Esophagus (tissue), 2 donors: ENCODE results near the gene TMEM123. TPM values are rescaled to one million over a fixed set of nuclear protein-coding genes. Genes with fewer than 3 reads are reported as not detected.

ENCODE experiments used
- H3K27ac ChIP-seq, 2 donors: one replicate each; pipeline ENCODE4 v1.5.1; 2013; ENCODE audit warnings: low read depth in 2 of 2, mild to moderate bottlenecking in 2 of 2, inconsistent platforms in 1 of 2, low read length in 1 of 2, moderate library complexity in 1 of 2
- H3K27me3 ChIP-seq, 2 donors: one replicate each; pipeline ENCODE4 v1.6.1; 2013; ENCODE audit warnings: low read length in 2 of 2, control low read depth in 1 of 2, mild to moderate bottlenecking in 1 of 2; ENCODE audit not compliant: insufficient read depth in 2 of 2, control insufficient read depth in 1 of 2
- H3K36me3 ChIP-seq, 2 donors: one replicate each; pipeline ENCODE4 v1.6.1; 2013; ENCODE audit warnings: low read length in 1 of 2; ENCODE audit not compliant: control insufficient read depth in 2 of 2, insufficient read depth in 2 of 2
- H3K4me1 ChIP-seq, 2 donors: one replicate each; pipeline ENCODE4 v1.6.1; 2013; ENCODE audit warnings: low read length in 1 of 2; ENCODE audit not compliant: control insufficient read depth in 2 of 2, insufficient read depth in 2 of 2
- H3K4me3 ChIP-seq, 2 donors: one replicate each; pipeline ENCODE4 v1.5.1; 2013; ENCODE audit warnings: low read length in 2 of 2, mild to moderate bottlenecking in 2 of 2, low read depth in 1 of 2, moderate library complexity in 1 of 2
- H3K9me3 ChIP-seq, 2 donors: one replicate each; pipeline ENCODE4 v1.6.1; 2013; ENCODE audit warnings: mild to moderate bottlenecking in 2 of 2, low read depth in 1 of 2, low read length in 1 of 2, moderate library complexity in 1 of 2; ENCODE audit not compliant: control insufficient read depth in 2 of 2, insufficient read depth in 1 of 2
- WGBS, 2 donors: extraction: QIAGEN DNeasy Blood & Tissue Kit; methylation state at CpG; one replicate each; pipeline ENCODE4 v1.1.7; 2013; 5-methylcytosine and 5-hydroxymethylcytosine counted together
- polyA plus RNA-seq, 2 donors: library from polyadenylated mRNA; stranded (reverse); fragments of 200-250 nt; gene quantifications; one replicate each; pipeline ENCODE4 v1.2.3, GENCODE V29; 2013
- donor health status: healthy with polysubstance abuse.
- donor health status: Bipolar disorder and iron deficiency.

Gene TMEM123, protein sequence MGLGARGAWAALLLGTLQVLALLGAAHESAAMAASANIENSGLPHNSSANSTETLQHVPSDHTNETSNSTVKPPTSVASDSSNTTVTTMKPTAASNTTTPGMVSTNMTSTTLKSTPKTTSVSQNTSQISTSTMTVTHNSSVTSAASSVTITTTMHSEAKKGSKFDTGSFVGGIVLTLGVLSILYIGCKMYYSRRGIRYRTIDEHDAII
- polyA plus RNA-seq = 10 to 100 TPM; 24.5 to 46.2 TPM

DNA sequence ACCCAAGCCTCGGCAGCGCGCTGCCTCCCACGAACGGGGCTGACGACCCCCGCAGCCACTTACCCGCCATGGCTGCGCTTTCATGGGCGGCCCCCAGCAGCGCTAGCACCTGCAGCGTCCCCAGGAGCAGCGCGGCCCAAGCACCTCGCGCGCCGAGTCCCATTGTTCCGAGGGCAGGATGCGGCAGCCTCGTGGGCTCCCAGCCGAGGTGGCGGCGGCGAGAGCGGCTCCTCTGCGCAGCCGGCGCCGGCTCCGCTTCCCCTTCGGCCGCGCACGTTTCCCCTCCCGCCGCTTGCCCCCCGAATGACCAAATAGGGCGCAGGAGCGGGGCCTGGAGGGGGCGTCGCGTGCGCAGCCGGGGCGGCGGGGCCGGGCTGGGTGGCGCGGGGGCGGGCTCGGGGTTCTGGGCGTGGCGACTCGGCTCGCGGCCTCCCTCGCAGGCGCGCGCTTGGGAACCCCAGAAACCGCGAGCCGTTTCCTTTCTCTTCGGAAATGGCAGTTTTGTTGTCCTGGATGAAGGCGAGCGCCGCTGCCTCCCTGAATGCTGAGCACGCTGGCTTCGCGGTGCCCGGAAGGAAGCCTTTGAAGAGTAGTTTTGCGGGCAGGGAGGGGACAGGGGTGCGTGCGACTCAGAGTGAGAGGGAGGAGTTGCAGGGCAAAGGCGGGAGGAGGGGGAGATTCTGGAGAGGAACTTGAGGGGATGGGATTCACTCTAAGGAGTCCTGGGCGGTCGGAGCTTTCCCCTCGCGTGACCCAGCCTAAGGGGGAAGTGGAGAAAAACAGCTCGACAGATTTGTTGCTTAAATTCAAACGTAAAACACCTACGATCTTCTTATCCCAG, at the start of gene TMEM123:
TSS of gene TMEM123 (minus strand) at position 305 of the 841 bp plus-strand sequence. CDS start at position 163, 142 bp downstream.
- peak within 1 kb of the TSS; percentile 91 to 95 for H3K4me3 ChIP-seq
- H3K9me3 ChIP-seq = no peaks in the 10 kb centered on the region
- peaks cover 2 to 6% of the 10 kb centered on the region in 2 donors for H3K4me1 ChIP-seq
- H3K27ac ChIP-seq = peak within 1 kb of the TSS; percentile 94 to 97
- H3K27me3 ChIP-seq = no peaks in the 10 kb centered on the region
- no peaks in the 10 kb centered on the region for H3K36me3 ChIP-seq
- WGBS, 2 donors = 0% methylated on average over 75 to 83 of the region's 83 CpGs

- Histone ChIP-seq H3K27me3 (no peaks in the 10 kb centered on the region), H3K36me3 (no peaks in the 10 kb centered on the region), H3K4me1 (no peaks in the 10 kb centered on the region), H3K27ac (no peak overlapping the region), H3K9me3 (no peaks in the 10 kb centered on the region), H3K4me3 (no peak overlapping the region)
- 74 to 77% methylated on average over 2 of the region's 2 CpGs for WGBS, 2 donors
Measured at GRCh38 chr11:102500829-102501228, 48.3 kb upstream of the TMEM123 start.

DNA sequence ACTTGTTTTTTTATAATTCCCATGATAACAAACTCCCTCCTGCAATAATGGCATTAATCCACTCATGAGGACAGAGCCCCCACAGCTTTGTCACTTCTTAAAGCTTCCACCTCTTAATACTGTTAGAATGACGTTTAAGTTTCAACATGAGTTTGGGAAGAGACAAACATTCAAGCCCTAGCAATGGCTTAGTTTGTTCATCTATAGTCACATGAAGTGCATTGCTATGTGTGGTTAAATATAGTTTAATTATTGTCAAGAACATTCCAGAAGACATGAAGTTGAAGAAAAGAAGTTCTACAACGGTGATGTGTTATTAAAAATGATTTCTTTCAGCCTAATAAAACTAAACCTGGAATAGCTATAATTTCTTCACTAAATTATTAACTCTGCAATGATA, 47.4 kb upstream of the TMEM123 start:
- Histone ChIP-seq H3K4me1 (no peaks in the 10 kb centered on the region), H3K27ac (no peak overlapping the region), H3K27me3 (no peaks in the 10 kb centered on the region), H3K9me3 (no peaks in the 10 kb centered on the region), H3K36me3 (no peaks in the 10 kb centered on the region), H3K4me3 (no peak overlapping the region)
- WGBS, 2 donors = 34 to 50% methylated on average over 2 of the region's 2 CpGs

DNA sequence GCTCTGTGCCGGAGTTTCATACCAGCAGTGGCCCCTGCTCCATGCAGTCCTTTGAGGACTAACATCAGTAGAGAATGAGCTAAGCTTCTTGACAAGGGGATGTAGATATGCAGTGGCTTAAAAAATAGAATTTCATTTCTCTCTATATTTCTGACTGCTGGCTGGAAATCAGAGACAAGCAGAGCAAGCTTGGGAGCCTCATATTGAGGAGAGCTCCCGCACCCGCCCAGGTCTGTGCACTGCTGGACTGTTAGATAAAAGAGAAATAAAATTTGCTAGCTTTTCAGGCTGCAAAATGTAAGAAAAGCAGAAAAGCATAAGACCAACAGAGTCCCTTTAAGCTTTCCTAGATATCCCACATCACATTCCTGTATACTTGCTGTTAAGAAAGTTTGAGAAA, 46.6 kb upstream of the TMEM123 start:
- Histone ChIP-seq H3K4me1 (no peaks in the 10 kb centered on the region), H3K27ac (no peak overlapping the region), H3K4me3 (no peak overlapping the region), H3K36me3 (no peaks in the 10 kb centered on the region), H3K9me3 (no peaks in the 10 kb centered on the region), H3K27me3 (no peaks in the 10 kb centered on the region)
- 94 to 96% methylated on average over 3 of the region's 3 CpGs for WGBS, 2 donors

- Histone ChIP-seq H3K36me3 (no peaks in the 10 kb centered on the region), H3K4me3 (no peak overlapping the region), H3K4me1 (no peaks in the 10 kb centered on the region), H3K27ac (no peak overlapping the region), H3K27me3 (no peaks in the 10 kb centered on the region), H3K9me3 (no peaks in the 10 kb centered on the region)
- 81 to 91% methylated on average over 4 of the region's 4 CpGs for WGBS, 2 donors
Measured at GRCh38 chr11:102497061-102497460, 44.5 kb upstream of the TMEM123 start.

DNA sequence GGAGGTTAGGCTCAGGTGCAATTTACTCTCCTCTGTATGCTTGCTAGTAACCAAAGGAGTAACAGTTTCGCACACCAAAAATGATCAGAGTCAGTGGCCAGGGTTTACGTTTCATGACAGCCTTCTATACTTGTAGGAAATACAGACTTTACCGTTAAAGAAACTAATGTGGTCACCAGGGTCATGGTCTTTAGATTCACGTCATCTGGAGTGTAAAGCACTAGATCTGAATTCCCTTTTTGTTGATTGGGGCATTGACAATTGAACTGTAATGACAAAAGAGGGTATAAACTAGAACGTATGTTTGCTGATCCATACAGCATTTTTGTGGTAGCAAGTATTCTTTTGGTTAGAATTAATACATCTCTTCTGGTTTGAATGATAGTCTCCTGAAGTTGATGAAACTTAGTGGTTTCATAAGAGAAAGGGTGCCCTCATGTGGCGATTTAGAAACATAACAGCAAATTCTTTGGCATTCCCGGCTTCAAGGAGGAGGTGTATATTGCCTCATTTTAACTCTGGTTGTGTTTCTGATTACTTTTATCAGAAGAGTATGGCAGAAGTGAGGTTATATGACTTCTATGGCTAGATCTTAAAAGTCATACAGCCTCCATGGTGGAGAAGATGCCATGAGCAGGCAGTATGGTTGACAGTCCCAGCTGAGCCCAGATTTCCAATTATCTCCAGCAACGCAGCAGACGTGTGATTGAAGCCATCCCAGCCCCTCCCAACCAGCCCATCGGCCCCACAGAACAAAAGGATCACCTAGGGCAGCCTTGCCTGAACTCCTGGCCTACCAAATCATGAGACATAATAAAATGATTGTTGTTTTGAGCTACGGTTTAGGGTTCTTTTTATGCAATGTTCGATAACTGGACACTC, 42.8 kb upstream of the TMEM123 start:
- Histone ChIP-seq H3K27ac (no peak overlapping the region), H3K4me3 (no peak overlapping the region), H3K27me3 (no peaks in the 10 kb centered on the region), H3K36me3 (no peaks in the 10 kb centered on the region), H3K4me1 (no peaks in the 10 kb centered on the region), H3K9me3 (no peaks in the 10 kb centered on the region)
- 32 to 34% methylated on average over 12 of the region's 12 CpGs for WGBS, 2 donors

DNA sequence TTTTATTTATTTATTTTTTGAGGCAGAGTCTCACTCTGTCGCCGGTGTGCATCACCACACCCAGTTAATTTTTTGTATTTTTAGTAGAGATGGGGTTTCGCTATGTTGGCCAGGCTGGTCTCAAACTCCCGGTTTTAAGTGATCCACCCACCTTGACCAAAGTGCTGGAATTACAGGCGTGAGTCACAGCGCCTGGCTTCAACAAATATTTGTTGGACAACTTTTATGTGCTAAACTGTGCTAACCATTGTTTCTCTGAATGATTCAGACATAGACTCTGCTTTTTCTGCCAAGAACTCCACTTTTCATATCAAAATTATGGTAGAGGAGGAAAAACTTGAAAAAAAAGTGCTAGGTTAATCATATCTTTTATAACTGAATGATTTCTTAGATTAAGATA, 41.7 kb upstream of the TMEM123 start:
- no peaks in the 10 kb centered on the region for H3K36me3 ChIP-seq

GRCh38 chr11:102493524-102493923, 41.0 kb upstream of the TMEM123 start:
- whole genome bisulfite sequencing, 2 donors = 62% methylated on average over 5 of the region's 5 CpGs
- no peak overlapping the region for H3K27ac ChIP-seq
- H3K36me3 ChIP-seq = no peaks in the 10 kb centered on the region
- no peaks in the 10 kb centered on the region for H3K9me3 ChIP-seq
- H3K27me3 ChIP-seq = no peaks in the 10 kb centered on the region
- H3K4me3 ChIP-seq = no peak overlapping the region
- H3K4me1 ChIP-seq = no peaks in the 10 kb centered on the region

More for the DNA sequence above, 41.7 kb upstream of the TMEM123 start:
- no peak overlapping the region for H3K4me3 ChIP-seq
- 55 to 56% methylated on average over 6 of the region's 6 CpGs for WGBS, 2 donors
- H3K27me3 ChIP-seq = no peaks in the 10 kb centered on the region
- no peak overlapping the region for H3K27ac ChIP-seq
- no peaks in the 10 kb centered on the region for H3K4me1 ChIP-seq
- H3K9me3 ChIP-seq = no peaks in the 10 kb centered on the region

DNA sequence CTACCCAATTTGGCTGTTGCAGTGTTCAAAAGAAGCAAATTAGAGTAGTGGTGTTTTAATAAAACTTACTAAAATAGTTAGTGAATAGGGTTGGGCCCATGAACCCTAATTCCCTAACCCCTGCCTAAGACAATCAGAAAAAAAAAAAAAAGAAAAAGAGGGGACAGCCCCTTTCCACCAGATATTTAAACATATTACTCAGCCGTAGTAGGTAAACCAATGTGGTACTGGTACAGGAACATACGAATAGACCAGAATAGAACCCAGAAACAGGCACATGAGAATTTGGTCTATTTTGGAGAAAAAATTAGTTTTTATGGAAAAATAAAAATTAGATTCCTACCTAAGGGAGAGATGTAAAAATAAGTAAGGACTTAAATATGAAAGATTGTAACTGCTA, 39.4 kb upstream of the TMEM123 start:
- Histone ChIP-seq H3K4me3 (no peak overlapping the region), H3K27ac (no peak overlapping the region), H3K36me3 (no peaks in the 10 kb centered on the region), H3K4me1 (no peaks in the 10 kb centered on the region), H3K9me3 (no peaks in the 10 kb centered on the region), H3K27me3 (no peaks in the 10 kb centered on the region)
- 89 to 92% methylated on average over 2 of the region's 2 CpGs for WGBS, 2 donors
